HCEC 1CT (cell line): ENCODE results near the gene FBLN1.

Source experiments
- DNase-seq: peaks from one replicate; pipeline ENCODE4 v3.0.0-alpha.2; 2017

The FBLN1 gene

DNA sequence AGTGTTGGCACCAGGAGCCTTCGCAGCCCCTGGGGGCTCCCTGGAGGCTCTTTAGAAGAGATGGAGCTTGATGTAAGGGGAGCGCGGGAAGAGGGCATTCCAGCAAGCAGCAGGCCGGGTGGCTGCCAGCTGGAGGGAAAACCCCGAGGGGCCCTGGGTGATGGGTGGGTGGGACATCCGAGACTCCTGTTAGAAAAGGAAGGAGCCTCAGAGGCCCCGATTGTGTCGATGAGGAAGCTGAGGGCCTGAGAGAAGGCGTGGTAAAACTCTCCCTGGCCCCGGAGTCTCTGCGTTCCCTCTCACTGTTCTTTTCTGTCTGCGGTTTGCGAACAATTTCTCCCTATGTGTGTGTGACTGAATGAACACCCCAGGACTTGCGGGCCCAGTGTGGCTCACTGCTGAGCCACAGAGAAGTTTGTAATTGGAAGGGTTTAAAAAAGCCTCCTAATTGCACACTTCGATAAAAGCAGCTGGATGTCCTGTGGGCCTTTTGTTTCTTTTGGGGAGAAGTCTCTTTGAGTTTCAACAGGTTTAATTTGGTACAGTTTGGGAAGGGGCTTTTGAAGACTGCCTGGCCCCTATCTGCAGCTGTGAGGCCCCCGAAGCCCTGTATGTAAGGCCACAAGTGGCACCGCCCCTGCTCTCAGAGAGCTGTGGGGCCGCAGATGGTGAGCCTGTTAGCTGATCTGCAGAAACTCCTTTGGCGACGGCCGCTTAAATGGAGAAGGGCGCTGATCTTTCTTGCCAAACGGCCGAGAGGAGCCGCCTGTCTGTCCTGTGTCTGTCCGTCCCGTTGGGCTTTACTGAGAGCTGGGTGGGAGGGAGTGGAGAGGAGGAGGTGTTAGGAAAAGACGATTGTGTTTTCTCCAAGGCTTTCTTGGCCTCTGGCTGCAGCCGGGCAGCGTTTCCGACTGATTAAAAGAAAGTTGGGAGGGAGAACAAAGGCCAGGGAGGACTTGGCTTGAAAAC lies 2.0 kb downstream of the FBLN1 start:
- DNase-seq, result peak; percentile 63

DNA sequence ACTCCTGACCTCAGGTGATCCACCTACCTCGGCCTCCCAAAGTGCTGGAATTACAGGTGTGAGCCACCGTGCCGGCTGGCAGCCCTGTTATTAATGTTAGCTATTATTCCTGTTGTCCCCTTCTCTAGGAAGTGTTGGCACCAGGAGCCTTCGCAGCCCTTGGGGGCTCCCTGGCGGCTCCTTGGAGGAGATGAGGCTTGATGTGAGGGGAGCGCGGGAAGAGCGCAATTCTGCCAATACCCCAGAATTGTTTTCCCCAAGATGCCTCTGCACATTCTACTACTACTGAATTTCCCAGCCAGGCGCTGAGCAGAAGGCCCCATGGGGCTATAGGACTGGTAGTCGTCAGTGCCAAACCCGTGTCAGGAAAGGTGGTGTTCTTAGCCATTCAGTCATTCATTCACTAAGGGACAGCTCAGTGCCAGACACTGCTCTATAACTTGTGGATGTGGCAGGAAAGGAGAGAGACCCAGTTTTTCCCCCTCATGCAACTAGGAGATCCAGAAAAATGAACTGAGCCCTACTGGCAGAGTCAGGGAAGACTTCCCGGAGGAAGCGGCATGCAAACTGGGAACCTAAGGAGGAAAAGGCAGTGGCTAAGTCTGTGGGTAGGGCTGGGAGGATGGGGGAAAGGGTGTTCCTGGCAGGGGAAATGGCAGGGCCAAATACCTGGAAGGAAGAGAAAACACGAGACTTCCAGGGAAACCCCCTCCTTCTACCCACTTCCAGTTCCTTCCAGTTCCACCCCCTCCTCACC lies 3.5 kb downstream of the FBLN1 start:
- DNase-seq, result no peak

DNA sequence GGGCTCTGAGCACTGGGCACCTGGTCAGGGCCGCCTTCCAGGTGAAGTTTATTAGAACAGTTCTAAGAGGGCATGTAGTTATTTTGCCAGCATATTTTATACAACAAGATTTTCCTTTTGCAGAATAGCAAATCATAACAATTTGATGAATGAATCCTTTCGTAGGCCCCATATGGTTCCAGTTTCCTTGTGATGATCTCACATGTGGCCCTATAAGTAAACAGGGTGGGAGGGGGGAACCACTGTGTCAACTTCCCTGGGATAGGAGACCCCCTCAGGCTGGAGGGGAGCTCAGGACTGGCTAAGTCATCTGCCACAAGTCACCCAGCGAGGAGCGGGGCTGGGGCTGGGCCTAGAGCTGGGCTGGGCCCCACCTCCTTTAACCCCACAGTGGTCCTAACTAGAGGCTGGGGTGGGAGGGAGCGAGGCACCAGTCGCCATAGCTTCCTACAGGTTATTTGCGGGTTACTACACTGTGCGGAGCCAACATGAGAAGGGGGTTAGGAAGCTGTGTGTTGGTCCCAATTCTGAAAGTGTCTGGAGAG lies 4.2 kb downstream of the FBLN1 start:
- DNase-seq, result no peak

DNA sequence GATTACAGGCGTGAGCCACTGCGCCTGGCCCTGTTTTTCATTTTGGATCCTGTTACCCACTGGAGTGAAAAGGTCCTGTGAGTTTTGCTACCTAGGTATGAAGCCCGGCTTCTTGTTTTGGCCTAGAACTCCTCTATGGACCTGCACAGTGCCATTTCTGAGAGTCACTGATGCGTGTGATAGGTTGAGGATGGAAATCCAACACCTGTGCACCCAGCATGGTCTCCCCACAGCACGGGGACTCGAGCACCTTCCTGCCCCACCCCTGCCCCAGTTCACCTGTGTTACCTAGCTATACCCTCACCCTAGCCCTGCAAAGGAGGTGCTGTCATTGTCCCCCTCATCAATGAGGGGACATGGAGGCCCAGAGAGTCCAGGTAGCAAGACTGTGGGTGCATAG lies 5.1 kb downstream of the FBLN1 start:
- DNase-seq, result no peak

DNA sequence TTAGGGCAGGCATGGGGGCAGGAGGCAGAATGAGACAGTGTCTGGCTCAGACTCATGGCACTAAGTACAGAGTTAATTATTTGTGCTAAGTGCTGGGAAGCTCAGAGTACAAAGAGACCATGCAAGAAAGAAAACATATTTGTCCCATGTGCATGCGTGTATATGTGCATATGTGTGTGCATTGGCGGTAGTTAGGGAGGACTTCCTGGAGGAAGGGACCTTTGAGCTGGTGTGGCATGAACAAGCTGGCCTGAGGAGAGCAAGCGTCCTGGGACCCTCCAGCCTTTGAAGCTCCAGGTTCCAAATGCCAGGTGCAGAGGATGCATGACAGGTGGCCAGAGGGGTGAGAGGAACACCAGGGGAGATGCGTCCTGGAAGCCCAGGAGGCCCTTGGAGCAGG lies 6.1 kb downstream of the FBLN1 start:
- no peak for DNase-seq

DNA sequence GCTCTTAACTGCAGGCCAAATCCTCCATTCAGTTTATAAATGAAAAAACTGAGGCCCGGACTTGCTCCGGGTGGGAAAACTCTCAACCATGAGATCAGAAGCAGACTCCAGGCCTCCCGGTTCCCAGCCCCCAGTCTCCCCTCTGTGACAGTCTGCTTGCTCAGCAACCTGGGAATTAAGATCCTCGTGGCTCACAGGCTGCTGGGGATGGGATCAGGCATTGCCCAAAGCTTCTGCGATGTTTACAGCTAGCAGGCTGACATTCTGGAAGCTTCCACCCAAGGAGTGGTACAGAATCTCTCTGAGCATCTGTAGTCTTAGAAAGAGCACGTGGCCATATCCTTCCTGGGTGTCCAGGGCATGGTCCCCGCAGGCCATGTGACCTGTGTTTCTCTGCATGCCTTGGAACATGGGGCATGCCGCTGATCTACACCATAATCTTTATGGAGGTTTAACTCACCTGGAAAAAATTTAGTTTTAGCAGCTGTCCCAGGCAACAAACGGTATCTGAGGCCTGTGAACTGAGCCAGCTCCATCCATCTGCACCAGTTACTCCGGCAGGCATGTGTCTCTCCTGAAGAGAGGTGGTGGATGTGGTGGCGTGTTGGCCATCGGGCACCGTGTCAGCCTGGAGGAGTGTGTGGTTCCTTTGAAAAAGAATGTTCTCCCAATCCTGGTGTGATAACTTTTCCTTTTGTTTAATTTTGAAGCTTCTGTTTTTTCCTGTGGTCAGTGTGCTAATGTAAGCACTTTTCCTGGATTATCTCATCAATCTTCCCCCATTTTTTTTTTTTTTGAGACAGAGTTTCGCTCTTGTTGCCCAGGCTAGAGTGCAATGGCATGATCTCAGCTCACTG lies 7.9 kb downstream of the FBLN1 start:
- DNase-seq, result peak; percentile 21

DNA sequence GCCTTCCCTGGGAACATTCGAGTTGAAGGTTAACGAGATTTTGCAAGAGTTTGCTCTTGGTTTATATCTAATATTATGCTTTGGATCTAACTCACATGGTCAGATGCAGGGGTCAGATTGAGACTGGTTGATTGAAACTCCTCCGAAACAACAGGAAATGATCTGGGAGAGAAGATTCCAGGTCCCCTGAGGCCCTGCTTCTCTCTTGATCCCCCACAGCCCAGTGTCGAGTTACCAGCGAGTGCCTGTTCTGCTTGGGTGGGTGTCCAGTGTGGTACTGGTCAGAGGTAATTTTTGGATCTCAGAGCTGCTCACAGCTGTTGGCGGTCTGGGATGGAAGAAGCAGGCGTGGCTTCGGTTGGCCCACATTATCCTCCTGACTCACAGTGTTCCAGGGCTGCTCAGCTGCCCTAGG lies 9.2 kb downstream of the FBLN1 start:
- DNase-seq, result peak; percentile 96

DNA sequence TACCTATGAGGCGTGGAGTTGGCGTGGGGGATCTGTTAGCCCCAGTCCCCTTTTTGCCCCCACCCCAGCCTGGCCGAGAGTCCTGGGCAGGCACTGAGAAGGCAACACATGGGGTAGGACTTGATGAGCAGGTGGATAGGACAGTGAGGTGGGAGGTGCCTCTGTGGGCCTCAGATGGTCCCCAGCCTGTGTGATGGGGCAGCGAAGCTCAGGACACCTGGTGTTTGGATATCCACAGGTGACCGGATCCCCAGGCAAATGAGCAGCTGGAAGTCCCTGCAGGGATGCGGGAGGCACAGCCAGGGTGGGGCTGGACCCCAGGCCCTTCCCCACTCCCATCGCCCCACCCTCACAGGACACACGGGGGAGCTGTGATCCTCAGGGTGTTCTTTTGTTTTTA lies 9.7 kb downstream of the FBLN1 start:
- DNase-seq, result no peak

DNA sequence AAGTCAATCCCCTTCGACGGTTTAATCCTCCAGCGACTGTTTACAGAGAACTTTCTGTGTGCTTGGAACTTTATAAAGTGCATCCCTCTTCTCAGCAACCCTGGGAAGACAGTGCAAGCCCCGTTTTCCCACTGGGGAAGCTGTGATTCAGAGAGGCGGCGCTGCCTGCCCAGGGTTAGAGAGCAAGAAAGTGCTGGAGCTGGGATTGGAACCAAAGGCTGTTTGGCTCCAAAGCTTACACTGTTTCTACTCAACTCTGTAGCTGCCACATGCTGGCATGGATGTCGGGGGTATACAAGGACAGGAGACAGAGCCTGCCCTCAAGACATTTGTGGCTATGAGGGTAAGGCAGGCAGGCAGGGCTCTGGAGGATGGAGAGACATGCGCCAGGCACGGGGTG lies 13.0 kb downstream of the FBLN1 start:
- DNase-seq, result no peak

DNA sequence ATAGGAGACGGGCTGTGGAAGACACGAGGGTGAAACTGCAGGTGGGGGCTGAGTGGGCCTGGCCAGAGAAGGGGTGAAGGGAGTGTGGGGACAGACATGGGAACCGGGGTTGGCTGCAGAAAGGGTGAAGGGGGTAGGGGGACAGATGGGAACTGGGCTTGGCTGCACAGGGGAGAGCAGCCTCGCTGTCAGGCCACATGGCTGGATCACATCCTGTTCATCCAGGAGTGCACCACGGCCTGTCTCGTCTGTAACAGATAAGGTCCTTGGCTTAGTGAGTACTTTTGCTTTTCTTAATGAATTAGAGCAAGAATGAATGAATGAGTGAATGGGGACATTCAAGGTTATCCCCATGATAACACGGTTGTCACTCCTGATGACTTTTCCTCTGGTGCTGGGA lies 13.5 kb downstream of the FBLN1 start:
- DNase-seq, result no peak

DNA sequence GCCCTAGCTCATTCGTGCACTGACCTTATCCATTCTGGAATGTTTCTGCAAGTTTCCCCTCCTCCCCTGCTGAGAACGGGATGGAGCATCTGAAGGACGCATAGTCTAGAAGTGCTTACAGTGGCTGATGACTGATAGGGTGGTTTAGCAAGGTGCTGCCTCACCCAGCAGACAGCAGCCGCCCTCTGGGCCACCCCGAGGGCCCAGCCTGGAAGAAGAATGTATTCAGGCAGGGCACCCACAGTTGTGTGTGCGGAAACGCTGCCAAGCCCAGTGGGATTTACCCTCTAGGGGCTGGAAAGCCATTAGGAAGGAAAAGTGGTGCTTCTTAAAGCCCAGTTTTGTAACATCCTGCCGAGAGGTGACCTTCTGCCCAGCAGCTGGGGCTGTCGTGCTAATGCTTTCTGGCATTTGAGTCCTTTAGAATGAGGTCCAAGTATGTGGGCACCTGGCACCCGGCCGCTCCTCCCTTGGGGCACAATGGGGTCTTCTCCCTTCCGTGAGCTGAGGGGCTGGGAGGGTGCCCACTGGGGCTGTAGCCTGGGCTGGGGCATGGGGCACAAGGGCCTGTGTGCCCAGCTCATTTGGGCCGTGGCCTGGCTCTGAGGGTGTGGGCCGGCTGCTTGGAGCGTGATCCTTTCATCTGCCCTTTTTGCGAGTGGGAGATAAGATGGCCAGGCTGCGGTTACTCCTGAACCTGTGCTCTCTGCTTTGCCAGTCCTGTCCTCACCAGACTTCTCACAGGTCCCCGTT lies 14.4 kb downstream of the FBLN1 start:
- DNase-seq, result peak; percentile 12

DNA sequence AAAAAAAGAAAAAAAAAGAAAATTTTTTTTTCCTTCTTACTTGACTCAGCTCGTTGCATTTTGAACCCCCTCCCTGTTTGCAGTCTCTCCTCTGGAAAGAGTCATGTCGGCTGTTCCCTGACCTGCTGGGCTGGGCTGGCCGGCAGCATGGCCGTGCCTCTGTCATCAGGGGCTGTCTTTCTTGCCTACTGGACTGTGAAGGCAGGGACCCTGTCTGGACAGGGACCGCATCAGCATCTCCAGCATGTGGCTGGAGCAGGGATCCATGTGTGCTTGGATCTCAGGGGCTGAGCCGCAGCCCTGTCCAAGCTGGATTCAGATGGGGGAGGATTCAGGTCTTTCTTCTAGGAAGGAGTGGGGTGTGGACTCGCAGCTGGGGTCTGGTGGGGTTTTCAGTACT lies 15.5 kb downstream of the FBLN1 start:
- no peak for DNase-seq

DNA sequence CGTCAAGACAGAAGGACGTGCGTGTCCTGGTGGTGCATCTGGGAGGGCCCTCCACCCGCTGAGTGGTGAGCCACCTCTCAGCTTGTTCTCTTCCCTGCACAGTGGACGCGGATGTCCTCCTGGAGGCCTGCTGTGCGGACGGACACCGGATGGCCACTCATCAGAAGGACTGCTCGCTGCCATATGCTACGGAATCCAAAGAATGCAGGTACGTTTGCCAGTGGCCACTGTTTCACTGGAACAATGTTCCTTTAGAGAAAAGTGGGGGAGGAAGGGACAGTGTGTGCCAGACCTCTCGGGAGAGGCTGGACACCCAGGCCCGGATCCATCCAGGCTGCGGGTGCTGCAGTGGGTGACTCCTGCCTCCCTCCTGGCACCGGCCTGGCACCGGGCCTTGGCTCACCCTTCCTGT lies 15.9 kb downstream of the FBLN1 start:
- DNase-seq, result no peak

DNA sequence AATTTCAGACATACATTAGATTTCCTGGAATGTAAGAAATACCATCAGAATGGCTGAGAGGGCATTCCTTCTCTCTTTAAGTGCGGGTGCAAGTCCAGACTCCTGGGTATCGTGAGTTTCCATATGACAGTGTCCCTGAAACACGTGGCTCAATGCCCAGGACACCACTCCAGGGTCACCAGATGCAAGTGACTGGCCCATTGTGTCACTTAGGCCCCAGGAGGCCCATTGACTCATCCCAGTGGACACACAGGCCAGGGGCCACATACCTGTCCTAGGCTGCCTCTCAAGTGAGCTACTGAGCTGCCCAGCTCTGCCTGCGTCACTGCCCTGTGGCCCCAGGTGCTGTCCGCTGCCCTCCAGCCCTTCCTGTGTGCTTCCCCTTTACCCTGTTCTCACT lies 18.5 kb downstream of the FBLN1 start:
- no peak for DNase-seq

DNA sequence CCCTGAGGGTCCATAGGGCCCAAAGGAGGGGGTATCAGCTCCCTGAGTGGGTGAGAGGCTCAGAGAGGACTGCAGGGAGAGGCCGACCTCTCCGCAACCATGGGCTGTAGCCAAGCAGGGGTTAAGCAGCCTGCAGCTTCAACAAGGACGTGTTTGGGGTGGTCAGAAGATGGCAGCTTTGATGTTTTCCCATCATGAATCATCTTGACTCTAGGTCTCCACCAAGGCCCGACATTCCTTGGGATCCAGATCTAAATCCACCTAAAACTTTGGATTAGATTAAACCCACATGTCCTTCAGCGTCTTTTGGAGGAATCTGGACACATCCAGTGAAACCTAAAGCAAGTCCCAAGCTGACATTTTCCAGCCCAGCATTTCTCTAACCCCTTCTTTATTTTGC lies 19.8 kb downstream of the FBLN1 start:
- DNase-seq, result no peak

DNA sequence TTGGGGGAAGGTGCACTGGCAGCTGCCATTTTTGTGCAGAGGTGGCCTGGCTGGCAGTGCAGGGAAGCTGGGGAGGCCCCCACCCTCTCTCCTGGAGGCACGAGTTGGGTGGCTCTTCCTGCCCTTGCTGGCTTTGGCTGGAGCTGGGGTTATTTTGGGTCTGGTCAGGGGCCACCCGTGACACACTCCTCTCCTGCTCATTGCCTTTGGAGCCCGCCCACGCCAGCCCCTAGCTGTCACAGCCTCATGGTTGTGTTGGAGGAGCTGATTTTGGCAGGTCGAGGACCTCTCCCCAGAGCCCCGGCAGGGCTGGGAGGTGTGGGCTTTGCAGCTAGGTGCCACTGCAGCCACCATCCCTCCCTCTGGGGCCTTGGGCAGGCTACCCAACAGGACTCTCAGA lies 21.5 kb downstream of the FBLN1 start:
- DNase-seq, result no peak

DNA sequence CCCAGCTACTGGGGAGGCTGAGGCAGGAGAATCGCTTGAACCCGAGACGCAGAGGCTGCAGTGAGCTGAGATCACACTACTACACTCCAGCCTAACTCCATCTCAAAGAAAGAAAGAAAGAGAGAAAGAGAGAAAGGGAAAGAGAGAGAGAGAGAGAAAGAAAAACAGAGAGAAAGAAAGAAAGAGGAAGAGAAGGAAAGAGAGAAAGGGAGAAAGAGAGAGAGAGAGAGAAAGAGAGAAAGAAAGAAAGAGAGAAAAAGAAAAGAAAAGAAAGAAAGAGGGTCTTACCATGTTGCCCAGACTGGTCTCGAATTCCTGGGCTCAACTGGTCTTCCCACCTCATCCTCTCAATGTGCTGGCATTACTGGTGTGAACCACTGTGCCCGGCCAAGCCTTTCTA lies 22.3 kb downstream of the FBLN1 start:
- no peak for DNase-seq

DNA sequence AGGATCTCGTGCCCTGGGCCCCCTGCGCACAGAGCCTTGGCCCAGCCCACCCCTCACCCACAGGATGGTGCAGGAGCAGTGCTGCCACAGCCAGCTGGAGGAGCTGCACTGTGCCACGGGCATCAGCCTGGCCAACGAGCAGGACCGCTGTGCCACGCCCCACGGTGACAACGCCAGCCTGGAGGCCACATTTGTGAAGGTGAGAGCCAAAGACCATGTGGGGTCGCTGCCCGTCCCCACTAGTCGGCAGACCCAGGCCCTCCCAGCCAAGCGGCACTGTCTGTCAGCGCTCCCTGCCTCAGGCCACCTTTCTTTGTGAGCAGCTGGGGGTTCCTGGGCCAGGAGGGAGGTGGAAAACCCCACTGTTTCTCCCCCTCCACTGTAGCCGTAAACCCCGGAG lies 22.8 kb downstream of the FBLN1 start:
- no peak for DNase-seq

DNA sequence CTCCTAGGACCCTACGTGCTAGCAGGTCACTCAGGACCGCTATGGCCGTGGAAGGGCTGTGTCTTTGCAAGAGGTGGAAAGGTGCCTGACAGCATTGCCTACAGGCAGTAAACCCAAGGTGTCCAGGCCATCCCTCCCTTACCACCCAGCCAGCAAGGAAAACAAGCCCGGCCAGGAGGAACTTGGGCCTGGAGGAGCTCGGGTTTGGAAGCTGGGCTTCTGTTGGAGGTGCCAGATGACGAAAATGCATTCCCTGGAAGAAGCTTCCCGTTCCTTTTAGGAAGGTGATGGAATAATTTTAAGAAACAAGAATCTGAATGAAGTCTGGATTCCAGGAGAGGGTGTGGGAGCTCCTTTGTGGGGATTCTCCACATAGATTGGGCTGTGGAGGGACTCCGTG lies 23.6 kb downstream of the FBLN1 start:
- no peak for DNase-seq

DNA sequence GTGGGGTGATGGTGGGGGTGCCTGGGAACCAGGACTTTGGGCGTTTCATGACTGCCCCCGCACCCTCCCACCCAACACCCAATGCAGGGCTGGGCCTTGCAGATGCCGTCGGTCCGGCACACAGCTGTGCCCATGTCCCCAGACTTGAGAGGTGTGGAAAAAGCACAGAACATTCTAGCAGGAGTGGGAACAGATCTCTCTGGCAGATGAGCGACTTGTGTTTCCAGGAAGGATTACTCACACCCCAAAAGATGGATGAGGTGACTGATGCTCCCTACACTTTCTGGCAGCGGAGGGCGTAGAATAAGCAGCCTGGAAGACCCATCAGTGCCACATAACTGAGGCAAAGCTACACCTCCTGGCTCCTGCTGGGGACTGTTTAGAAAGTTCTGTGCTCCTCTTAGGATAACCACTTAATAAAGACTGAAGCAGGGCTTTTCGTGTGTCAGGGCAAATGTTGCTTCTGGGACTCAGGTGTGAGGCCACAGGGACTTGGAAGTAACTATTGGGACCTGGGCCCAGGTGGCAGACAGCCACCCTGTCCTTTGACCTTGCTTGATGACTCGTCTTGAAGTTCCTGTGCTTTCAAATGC lies 24.2 kb downstream of the FBLN1 start:
- DNase-seq, result no peak

DNA sequence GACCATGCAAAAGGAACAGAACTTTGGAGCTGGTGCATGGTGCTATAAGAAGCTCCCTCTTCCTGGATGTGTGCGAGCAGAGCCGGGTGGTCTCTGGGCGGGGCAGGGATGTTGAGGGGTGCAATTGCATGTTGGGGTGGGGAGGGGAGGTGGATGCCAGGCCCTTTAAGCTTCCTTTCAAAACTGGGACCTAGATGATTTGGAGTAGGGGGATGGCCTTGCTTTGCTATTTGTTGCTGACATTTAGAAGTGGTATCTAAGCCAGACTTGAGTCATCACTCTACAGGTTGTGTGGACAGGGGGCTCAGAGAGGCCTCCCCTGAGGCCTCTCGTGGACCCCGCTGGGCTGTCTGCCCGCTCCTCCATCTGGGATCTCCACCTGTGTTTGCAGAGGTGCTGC lies 24.8 kb downstream of the FBLN1 start:
- DNase-seq, result no peak

DNA sequence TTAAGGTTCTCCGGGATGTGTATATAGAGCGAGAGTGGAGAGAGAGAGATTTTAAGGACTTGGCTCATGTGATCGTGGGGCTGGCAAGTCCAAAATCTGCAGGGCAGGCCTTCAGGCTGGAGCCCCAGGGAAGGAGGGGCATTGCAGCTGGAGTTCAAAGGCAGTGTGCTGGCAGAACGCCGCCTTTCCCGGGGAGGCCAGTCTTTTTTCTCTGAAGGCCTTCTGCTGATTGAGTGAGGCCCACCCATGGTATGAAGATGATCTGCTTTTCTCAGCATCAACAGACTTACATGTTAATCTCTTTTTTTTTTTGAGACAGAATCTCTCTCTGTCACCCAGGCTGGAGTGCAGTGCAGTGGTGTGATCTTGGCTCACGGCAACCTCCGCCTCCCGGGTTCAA lies 25.4 kb downstream of the FBLN1 start:
- no peak for DNase-seq
